Measurements from ENCODE around the gene ENOSF1. TPM values are rescaled to one million over a fixed set of nuclear protein-coding genes. Genes with fewer than 3 reads are reported as not detected.
A peak's percentile ranks its signal among the peaks of the same experiment; 100 is the strongest.

ENOSF1 gene
- total RNA-seq, 1 experiment from 2014 or later = 44.6 TPM

DNA sequence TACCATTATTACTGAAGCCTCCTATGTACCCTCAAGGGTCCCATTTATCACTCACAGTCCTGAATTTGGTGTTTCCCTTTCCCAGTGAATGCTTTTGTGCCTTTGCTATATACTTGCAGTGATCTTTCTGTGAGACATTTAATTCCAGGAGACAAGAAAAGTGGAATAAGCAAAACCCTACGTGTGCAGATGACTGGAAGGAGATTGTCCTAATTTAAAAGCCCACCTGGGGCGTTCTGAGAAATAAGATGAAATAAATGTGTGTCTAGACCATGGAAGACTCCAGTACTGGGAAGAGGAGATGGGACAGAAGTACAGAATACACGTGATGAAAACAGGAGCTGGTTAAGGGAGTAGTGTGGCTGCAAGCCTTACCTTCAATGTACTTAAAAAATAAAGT lies 35.7 kb downstream of the ENOSF1 start (continued):
- TF ChIP-seq, protein P1, sequence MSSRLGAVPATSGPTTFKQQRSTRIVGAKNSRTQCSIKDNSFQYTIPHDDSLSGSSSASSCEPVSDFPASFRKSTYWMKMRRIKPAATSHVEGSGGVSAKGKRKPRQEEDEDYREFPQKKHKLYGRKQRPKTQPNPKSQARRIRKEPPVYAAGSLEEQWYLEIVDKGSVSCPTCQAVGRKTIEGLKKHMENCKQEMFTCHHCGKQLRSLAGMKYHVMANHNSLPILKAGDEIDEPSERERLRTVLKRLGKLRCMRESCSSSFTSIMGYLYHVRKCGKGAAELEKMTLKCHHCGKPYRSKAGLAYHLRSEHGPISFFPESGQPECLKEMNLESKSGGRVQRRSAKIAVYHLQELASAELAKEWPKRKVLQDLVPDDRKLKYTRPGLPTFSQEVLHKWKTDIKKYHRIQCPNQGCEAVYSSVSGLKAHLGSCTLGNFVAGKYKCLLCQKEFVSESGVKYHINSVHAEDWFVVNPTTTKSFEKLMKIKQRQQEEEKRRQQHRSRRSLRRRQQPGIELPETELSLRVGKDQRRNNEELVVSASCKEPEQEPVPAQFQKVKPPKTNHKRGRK (CRISPR knock-in tag; IDR thresholded peaks at IDR 0.05; ENCODE audit: borderline replicate concordance) = no peak
- TF ChIP-seq, protein P2, sequence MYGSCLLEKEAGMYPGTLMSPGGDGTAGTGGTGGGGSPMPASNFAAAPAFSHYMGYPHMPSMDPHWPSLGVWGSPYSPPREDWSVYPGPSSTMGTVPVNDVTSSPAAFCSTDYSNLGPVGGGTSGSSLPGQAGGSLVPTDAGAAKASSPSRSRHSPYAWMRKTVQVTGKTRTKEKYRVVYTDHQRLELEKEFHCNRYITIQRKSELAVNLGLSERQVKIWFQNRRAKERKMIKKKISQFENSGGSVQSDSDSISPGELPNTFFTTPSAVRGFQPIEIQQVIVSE (CRISPR knock-in tag; IDR thresholded peaks at IDR 0.05; ENCODE audit: borderline replicate concordance) = no peak

DNA sequence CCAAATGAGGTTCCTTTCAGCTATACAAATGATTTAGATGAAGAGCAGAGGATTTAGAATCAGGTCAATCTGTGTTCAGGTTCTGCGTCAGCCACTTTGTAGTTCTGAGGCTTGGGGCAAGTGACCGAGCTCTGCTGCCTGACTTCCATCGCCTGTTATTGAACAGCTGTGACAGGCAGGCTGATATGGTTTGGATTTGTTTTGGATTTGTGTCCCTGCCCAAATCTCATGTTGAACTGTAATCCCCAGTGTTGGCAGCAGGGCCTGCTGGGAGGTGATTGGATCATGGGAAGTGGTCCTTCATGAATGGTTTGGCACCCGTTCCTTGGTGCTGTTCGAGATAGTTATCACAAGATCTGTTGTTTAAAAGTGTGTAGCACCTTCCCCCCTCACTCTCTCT lies 36.4 kb downstream of the ENOSF1 start:
- H3K4me1 Mint-ChIP-seq = peaks cover 2% of the 10 kb centered on the region; the same call in 1 of the 2 replicates
- no peak overlapping the region for H3K4me3 Mint-ChIP-seq
- ChIA-PET POLR2A (no interaction called here), CTCF (interaction anchor here (1.3 kb wide), 1 partner anchor 154 kb away, joined by 3 read pairs; no protein-coding TSS in a partner anchor)
- TF ChIP-seq CREM (CRISPR knock-in tag; IDR thresholded peaks at IDR 0.05) (no peak), FOXJ3 (CRISPR knock-in tag; IDR thresholded peaks at IDR 0.05; ENCODE audit: borderline replicate concordance) (no peak)
- DNase-seq (ENCODE audit: low spot score) (no peak), ATAC-seq (no peak)
- peaks cover 47% of the 10 kb centered on the region for H3K36me3 Mint-ChIP-seq
- no peaks in the 10 kb centered on the region for H3K27me3 Mint-ChIP-seq (ENCODE audit: low read depth)
- H3K27ac Mint-ChIP-seq = 0 out of 2 replicates have a peak overlapping the region, but pooled peaks have one; percentile 33
- no peaks in the 10 kb centered on the region for H3K9me3 Mint-ChIP-seq

DNA sequence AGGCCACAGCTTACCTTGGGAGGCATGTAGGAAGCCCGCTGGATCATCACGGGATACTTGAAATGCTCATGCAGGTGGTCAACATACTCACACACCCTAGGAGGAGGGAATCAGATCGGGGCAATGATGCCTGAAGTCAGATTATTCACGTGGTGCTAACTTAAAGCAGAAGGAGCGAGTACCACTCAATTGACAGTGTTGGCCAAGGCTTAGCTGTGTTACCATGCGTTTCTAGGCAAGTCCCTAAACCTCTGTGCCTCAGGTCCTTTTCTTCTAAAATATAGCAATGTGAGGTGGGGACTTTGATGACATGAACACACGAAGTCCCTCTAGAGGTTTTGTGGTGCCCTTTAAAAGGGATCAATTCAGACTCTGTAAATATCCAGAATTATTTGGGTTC lies 37.1 kb downstream of the ENOSF1 start:
- ChIA-PET CTCF (interaction anchor here (1.5 kb wide), 1 partner anchor 11 kb away, joined by 4 read pairs; no protein-coding TSS in a partner anchor), POLR2A (no interaction called here)
- Mint-ChIP-seq H3K9me3 (no peaks in the 10 kb centered on the region), H3K36me3 (peaks cover 52% of the 10 kb centered on the region), H3K4me3 (no peak overlapping the region), H3K27me3 (ENCODE audit: low read depth) (no peaks in the 10 kb centered on the region), H3K27ac (no peak overlapping the region; the same call in 1 of the 2 replicates), H3K4me1 (peaks cover 2% of the 10 kb centered on the region; the same call in 1 of the 2 replicates)
- DNase-seq (ENCODE audit: low spot score) (no peak), ATAC-seq (no peak)
- TF ChIP-seq ZNF423 (CRISPR knock-in tag; IDR thresholded peaks at IDR 0.05) (no peak), SMAD3 (CRISPR knock-in tag; IDR thresholded peaks at IDR 0.05; ENCODE audit: borderline replicate concordance) (no peak), ZNF671 (CRISPR knock-in tag; IDR thresholded peaks at IDR 0.05) (no peak), GTF2I (CRISPR knock-in tag; conservative IDR thresholded peaks at IDR 0.05) (no peak), KAT7 (CRISPR knock-in tag; IDR thresholded peaks at IDR 0.05; ENCODE audit: borderline replicate concordance) (no peak), NR1H2 (CRISPR knock-in tag; IDR thresholded peaks at IDR 0.05) (no peak), TCF7 (CRISPR knock-in tag; IDR thresholded peaks at IDR 0.05; ENCODE audit: low read depth) (no peak), ZNF232 (CRISPR knock-in tag; IDR thresholded peaks at IDR 0.05) (no peak), SP1 (CRISPR knock-in tag; conservative IDR thresholded peaks at IDR 0.05) (no peak)
- TF ChIP-seq, protein P3, sequence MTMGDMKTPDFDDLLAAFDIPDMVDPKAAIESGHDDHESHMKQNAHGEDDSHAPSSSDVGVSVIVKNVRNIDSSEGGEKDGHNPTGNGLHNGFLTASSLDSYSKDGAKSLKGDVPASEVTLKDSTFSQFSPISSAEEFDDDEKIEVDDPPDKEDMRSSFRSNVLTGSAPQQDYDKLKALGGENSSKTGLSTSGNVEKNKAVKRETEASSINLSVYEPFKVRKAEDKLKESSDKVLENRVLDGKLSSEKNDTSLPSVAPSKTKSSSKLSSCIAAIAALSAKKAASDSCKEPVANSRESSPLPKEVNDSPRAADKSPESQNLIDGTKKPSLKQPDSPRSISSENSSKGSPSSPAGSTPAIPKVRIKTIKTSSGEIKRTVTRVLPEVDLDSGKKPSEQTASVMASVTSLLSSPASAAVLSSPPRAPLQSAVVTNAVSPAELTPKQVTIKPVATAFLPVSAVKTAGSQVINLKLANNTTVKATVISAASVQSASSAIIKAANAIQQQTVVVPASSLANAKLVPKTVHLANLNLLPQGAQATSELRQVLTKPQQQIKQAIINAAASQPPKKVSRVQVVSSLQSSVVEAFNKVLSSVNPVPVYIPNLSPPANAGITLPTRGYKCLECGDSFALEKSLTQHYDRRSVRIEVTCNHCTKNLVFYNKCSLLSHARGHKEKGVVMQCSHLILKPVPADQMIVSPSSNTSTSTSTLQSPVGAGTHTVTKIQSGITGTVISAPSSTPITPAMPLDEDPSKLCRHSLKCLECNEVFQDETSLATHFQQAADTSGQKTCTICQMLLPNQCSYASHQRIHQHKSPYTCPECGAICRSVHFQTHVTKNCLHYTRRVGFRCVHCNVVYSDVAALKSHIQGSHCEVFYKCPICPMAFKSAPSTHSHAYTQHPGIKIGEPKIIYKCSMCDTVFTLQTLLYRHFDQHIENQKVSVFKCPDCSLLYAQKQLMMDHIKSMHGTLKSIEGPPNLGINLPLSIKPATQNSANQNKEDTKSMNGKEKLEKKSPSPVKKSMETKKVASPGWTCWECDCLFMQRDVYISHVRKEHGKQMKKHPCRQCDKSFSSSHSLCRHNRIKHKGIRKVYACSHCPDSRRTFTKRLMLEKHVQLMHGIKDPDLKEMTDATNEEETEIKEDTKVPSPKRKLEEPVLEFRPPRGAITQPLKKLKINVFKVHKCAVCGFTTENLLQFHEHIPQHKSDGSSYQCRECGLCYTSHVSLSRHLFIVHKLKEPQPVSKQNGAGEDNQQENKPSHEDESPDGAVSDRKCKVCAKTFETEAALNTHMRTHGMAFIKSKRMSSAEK (CRISPR knock-in tag; IDR thresholded peaks at IDR 0.05; ENCODE audit: borderline replicate concordance) = no peak
- TF ChIP-seq, protein P4, sequence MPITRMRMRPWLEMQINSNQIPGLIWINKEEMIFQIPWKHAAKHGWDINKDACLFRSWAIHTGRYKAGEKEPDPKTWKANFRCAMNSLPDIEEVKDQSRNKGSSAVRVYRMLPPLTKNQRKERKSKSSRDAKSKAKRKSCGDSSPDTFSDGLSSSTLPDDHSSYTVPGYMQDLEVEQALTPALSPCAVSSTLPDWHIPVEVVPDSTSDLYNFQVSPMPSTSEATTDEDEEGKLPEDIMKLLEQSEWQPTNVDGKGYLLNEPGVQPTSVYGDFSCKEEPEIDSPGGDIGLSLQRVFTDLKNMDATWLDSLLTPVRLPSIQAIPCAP (CRISPR knock-in tag; IDR thresholded peaks at IDR 0.05) = no peak
- TF ChIP-seq, protein P5, sequence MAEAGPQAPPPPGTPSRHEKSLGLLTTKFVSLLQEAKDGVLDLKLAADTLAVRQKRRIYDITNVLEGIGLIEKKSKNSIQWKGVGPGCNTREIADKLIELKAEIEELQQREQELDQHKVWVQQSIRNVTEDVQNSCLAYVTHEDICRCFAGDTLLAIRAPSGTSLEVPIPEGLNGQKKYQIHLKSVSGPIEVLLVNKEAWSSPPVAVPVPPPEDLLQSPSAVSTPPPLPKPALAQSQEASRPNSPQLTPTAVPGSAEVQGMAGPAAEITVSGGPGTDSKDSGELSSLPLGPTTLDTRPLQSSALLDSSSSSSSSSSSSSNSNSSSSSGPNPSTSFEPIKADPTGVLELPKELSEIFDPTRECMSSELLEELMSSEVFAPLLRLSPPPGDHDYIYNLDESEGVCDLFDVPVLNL (CRISPR knock-in tag; IDR thresholded peaks at IDR 0.05; ENCODE audit: borderline replicate concordance, low read depth) = no peak
- TF ChIP-seq, protein P6, sequence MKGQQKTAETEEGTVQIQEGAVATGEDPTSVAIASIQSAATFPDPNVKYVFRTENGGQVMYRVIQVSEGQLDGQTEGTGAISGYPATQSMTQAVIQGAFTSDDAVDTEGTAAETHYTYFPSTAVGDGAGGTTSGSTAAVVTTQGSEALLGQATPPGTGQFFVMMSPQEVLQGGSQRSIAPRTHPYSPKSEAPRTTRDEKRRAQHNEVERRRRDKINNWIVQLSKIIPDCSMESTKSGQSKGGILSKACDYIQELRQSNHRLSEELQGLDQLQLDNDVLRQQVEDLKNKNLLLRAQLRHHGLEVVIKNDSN (CRISPR knock-in tag; IDR thresholded peaks at IDR 0.05) = no peak
- TF ChIP-seq, protein P7, sequence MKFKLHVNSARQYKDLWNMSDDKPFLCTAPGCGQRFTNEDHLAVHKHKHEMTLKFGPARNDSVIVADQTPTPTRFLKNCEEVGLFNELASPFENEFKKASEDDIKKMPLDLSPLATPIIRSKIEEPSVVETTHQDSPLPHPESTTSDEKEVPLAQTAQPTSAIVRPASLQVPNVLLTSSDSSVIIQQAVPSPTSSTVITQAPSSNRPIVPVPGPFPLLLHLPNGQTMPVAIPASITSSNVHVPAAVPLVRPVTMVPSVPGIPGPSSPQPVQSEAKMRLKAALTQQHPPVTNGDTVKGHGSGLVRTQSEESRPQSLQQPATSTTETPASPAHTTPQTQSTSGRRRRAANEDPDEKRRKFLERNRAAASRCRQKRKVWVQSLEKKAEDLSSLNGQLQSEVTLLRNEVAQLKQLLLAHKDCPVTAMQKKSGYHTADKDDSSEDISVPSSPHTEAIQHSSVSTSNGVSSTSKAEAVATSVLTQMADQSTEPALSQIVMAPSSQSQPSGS (CRISPR knock-in tag; IDR thresholded peaks at IDR 0.05; ENCODE audit: borderline replicate concordance, low read depth) = no peak
- TF ChIP-seq, protein P8, sequence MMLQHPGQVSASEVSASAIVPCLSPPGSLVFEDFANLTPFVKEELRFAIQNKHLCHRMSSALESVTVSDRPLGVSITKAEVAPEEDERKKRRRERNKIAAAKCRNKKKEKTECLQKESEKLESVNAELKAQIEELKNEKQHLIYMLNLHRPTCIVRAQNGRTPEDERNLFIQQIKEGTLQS (CRISPR knock-in tag; conservative IDR thresholded peaks at IDR 0.05) = no peak
- TF ChIP-seq, protein P9, sequence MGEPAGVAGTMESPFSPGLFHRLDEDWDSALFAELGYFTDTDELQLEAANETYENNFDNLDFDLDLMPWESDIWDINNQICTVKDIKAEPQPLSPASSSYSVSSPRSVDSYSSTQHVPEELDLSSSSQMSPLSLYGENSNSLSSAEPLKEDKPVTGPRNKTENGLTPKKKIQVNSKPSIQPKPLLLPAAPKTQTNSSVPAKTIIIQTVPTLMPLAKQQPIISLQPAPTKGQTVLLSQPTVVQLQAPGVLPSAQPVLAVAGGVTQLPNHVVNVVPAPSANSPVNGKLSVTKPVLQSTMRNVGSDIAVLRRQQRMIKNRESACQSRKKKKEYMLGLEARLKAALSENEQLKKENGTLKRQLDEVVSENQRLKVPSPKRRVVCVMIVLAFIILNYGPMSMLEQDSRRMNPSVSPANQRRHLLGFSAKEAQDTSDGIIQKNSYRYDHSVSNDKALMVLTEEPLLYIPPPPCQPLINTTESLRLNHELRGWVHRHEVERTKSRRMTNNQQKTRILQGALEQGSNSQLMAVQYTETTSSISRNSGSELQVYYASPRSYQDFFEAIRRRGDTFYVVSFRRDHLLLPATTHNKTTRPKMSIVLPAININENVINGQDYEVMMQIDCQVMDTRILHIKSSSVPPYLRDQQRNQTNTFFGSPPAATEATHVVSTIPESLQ (CRISPR knock-in tag; IDR thresholded peaks at IDR 0.05) = no peak

Measured in WTC11 (cell line).